ENCODE results near the gene PPP2R1B.

PPP2R1B gene

GRCh38 chr11:111736181-111736590 is 30.0 kb downstream of the PPP2R1B start:
- Histone ChIP-seq H3K9me2 (replicated peaks; ENCODE audit: insufficient read depth, low read length) (no peaks in the 10 kb centered on the region), H3K36me3 (ENCODE audit: low read length) (no peaks in the 10 kb centered on the region), H3K4me2 (ENCODE audit: low read depth, low read length, poor library complexity, severe bottlenecking) (no peak overlapping the region), H3K4me3 (ENCODE audit: insufficient read depth, low read length, poor library complexity, severe bottlenecking) (no peak overlapping the region), H3K9me3 (ENCODE audit: insufficient read depth, low read length) (no peaks in the 10 kb centered on the region), H4K20me1 (ENCODE audit: low read depth, low read length) (no peaks in the 10 kb centered on the region), H3K9ac (ENCODE audit: low read length) (no peak overlapping the region), H3K27ac (ENCODE audit: low read depth, low read length) (no peak overlapping the region), H2AFZ (ENCODE audit: low read depth, low read length, severe bottlenecking) (no peak overlapping the region), H3K27me3 (ENCODE audit: low read length) (no peaks in the 10 kb centered on the region), H3K79me2 (ENCODE audit: insufficient read depth, low read length) (no peaks in the 10 kb centered on the region), H3F3A (ENCODE audit: insufficient read depth) (no peaks in the 10 kb centered on the region)
- TF ChIP-seq CTCF (IDR thresholded peaks at IDR 0.05; ENCODE audit: insufficient read depth, low read length, poor library complexity, severe bottlenecking) (no peak), EZH2phosphoT487 (conservative IDR thresholded peaks at IDR 0.05; ENCODE audit: low read length) (no peak)

GRCh38 chr11:111735262-111736116 is 30.7 kb downstream of the PPP2R1B start:
- no peaks in the 10 kb centered on the region for H3K9me2 ChIP-seq (replicated peaks; ENCODE audit: insufficient read depth, low read length)
- no peak overlapping the region for H3K4me3 ChIP-seq (ENCODE audit: insufficient read depth, low read length, poor library complexity, severe bottlenecking)
- H3K27ac ChIP-seq (ENCODE audit: low read depth, low read length) = no peak overlapping the region
- H3K36me3 ChIP-seq (ENCODE audit: low read length) = no peaks in the 10 kb centered on the region
- H4K20me1 ChIP-seq (ENCODE audit: low read depth, low read length) = no peaks in the 10 kb centered on the region
- H3K27me3 ChIP-seq (ENCODE audit: low read length) = no peaks in the 10 kb centered on the region
- H3K9me3 ChIP-seq (ENCODE audit: insufficient read depth, low read length) = no peaks in the 10 kb centered on the region
- no peak for TF ChIP-seq EZH2phosphoT487 (conservative IDR thresholded peaks at IDR 0.05; ENCODE audit: low read length)
- H3K4me2 ChIP-seq (ENCODE audit: low read depth, low read length, poor library complexity, severe bottlenecking) = no peak overlapping the region
- H3K9ac ChIP-seq (ENCODE audit: low read length) = no peak overlapping the region
- H3F3A ChIP-seq (ENCODE audit: insufficient read depth) = no peaks in the 10 kb centered on the region
- H3K79me2 ChIP-seq (ENCODE audit: insufficient read depth, low read length) = no peaks in the 10 kb centered on the region
- no peak overlapping the region for H2AFZ ChIP-seq (ENCODE audit: low read depth, low read length, severe bottlenecking)

GRCh38 chr11:111734954-111735261 is 31.3 kb downstream of the PPP2R1B start:
- Histone ChIP-seq H3K79me2 (ENCODE audit: insufficient read depth, low read length) (no peaks in the 10 kb centered on the region), H3K9me3 (ENCODE audit: insufficient read depth, low read length) (no peaks in the 10 kb centered on the region), H3K27ac (ENCODE audit: low read depth, low read length) (no peak overlapping the region), H3K36me3 (ENCODE audit: low read length) (no peaks in the 10 kb centered on the region), H3K9me2 (replicated peaks; ENCODE audit: insufficient read depth, low read length) (no peaks in the 10 kb centered on the region), H3K9ac (ENCODE audit: low read length) (no peak overlapping the region), H3F3A (ENCODE audit: insufficient read depth) (no peaks in the 10 kb centered on the region), H3K27me3 (ENCODE audit: low read length) (no peaks in the 10 kb centered on the region), H2AFZ (ENCODE audit: low read depth, low read length, severe bottlenecking) (no peak overlapping the region), H3K4me2 (ENCODE audit: low read depth, low read length, poor library complexity, severe bottlenecking) (no peak overlapping the region), H3K4me3 (ENCODE audit: insufficient read depth, low read length, poor library complexity, severe bottlenecking) (no peak overlapping the region), H4K20me1 (ENCODE audit: low read depth, low read length) (no peaks in the 10 kb centered on the region)
- TF ChIP-seq EZH2phosphoT487 (conservative IDR thresholded peaks at IDR 0.05; ENCODE audit: low read length) = no peak
- no peak for TF ChIP-seq CTCF (IDR thresholded peaks at IDR 0.05; ENCODE audit: insufficient read depth, low read length, poor library complexity, severe bottlenecking)

Measured in SU-DHL-6 (cell line).